ENCODE data around the gene ST3GAL4. TPM values are rescaled to one million over a fixed set of nuclear protein-coding genes. Genes with fewer than 3 reads are reported as not detected.
"Not testable (repeated sequence)": the region's sequence is repeated elsewhere in the genome, so short reads cannot be mapped to it uniquely, and the experiment has no call there.

Gene ST3GAL4
- total RNA-seq, 1 donor from 2014 or later = 15.6 TPM

DNA sequence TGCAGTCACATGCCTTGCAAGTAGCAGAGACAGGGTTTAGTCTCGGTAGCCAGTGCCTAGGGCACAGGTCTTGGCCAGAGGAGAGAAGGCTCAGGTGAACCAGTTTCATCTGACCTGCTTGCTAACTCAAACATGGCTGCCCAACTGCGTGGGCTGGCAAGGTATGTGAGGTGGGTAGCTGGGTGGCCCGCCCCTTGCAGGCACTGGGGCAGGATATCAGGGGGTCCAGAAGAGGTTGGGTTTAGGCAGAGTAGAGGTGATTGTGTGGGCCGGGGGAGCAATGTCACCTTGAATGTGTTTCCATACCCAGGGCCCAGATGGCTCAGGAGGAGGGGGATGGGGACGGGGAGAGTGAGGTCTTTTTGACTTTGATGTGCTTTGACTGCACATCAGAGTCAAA lies 37.7 kb downstream of the ST3GAL4 start:
- Mint-ChIP-seq H3K27me3 (ENCODE audit: low read depth) (no peaks in the 10 kb centered on the region), H3K4me1 (peaks cover 9% of the 10 kb centered on the region), H3K4me3 (no peak overlapping the region), H3K9me3 (no peaks in the 10 kb centered on the region), H3K36me3 (no peaks in the 10 kb centered on the region), H3K27ac (no peak overlapping the region)
- DNase-seq (ENCODE audit: low spot score in 2 of 2, unreplicated experiment in 2 of 2) = no peak
- TF ChIP-seq, protein P1, sequence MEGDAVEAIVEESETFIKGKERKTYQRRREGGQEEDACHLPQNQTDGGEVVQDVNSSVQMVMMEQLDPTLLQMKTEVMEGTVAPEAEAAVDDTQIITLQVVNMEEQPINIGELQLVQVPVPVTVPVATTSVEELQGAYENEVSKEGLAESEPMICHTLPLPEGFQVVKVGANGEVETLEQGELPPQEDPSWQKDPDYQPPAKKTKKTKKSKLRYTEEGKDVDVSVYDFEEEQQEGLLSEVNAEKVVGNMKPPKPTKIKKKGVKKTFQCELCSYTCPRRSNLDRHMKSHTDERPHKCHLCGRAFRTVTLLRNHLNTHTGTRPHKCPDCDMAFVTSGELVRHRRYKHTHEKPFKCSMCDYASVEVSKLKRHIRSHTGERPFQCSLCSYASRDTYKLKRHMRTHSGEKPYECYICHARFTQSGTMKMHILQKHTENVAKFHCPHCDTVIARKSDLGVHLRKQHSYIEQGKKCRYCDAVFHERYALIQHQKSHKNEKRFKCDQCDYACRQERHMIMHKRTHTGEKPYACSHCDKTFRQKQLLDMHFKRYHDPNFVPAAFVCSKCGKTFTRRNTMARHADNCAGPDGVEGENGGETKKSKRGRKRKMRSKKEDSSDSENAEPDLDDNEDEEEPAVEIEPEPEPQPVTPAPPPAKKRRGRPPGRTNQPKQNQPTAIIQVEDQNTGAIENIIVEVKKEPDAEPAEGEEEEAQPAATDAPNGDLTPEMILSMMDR (IDR thresholded peaks at IDR 0.05; ENCODE audit: unreplicated experiment) = no peak

DNA sequence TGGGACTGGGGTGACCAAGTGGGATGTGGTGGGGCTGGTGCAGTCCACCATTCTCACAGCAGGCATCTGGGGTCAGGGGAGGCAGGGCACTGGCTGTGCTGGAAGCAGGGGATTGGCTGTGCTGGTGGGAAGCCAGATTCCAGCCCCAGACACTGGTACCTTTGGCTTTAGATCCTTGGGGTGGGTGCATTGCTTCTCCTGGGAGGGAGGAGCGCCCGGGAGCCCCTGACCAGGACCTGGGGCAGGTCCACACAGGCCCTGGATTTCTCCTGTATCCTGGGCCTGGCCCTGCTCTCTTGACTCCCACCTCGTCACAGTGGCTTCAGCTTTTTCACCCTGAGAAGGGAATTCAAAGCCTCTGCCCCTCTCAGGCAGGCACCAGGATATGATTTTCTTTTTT lies 38.5 kb downstream of the ST3GAL4 start:
- H3K9me3 Mint-ChIP-seq = no peaks in the 10 kb centered on the region
- no peaks in the 10 kb centered on the region for H3K36me3 Mint-ChIP-seq
- H3K4me3 Mint-ChIP-seq = no peak overlapping the region
- H3K4me1 Mint-ChIP-seq = peaks cover 8% of the 10 kb centered on the region
- H3K27me3 Mint-ChIP-seq (ENCODE audit: low read depth) = no peaks in the 10 kb centered on the region
- DNase-seq (ENCODE audit: low spot score in 2 of 2, unreplicated experiment in 2 of 2) = no peak
- TF ChIP-seq, protein P1 (IDR thresholded peaks at IDR 0.05; ENCODE audit: unreplicated experiment) = no peak
- no peak overlapping the region for H3K27ac Mint-ChIP-seq

DNA sequence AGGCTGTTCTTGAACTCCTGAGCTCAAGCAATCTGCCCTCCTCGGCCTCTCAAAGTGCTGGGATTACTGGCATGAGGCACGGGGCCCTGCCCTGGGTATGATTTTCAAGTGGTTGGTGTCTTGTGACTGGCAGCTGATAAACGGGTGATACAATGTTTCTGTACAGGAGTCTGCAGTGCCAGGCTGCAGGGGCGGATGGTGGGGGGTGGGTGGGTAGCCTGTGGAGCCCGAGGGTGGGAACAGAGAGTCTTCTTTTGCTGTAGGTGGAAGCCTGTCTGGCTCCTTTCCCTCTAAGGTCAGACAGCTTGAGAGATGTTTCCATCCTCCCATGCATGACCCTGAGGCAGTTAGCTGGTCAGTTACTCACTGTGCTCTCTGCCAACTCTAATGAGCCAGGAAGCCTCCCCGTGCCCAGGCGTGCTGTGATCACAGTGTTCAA lies 39.2 kb downstream of the ST3GAL4 start:
- DNase-seq (ENCODE audit: low spot score in 2 of 2, unreplicated experiment in 2 of 2); H3K9me3 Mint-ChIP-seq; H3K4me3 Mint-ChIP-seq; H3K4me1 Mint-ChIP-seq; H3K27me3 Mint-ChIP-seq (ENCODE audit: low read depth); H3K27ac Mint-ChIP-seq; H3K36me3 Mint-ChIP-seq: not testable (repeated sequence)

DNA sequence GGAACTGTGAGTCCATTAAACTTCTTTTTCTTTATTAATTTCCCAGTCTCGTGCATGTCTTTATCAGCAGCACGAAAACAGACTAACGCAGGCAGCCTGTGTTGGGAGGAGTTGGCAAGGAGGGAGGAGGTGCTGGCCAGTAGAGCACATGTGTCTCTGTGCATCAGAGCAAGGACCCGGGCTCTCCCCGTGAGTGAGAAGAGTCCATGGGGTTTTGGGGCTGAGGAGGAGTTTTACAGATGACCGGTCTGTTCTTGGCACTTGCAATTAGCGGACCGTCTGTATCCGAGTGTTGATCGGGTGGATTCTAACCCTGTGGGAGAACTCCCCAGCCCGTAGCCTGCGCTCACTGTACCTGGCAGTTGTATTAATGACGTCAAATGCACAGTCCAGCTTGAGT lies 40.3 kb downstream of the ST3GAL4 start:
- not testable (repeated sequence) for H3K27me3 Mint-ChIP-seq (ENCODE audit: low read depth)

DNA sequence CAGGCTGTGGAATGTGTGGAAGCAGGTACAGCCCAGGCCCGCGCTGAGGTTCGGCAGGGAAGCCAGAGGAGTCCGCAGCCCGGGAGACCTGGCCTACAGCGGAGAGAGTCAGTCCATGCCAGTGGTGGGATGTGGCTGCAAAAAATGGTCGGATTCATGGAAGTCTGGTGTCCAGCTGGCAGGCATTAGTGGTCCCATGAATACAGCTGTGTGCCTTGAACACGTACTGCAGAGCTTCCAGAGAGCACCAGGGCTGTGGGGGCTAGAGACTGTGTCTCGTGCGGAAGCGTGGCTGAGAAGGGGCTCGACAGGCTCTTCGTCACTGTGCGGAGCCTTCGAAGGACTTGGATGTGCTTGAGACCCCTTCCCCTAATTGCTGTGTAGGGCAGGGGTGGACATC lies 40.8 kb downstream of the ST3GAL4 start:
- not testable (repeated sequence) for H3K4me3 Mint-ChIP-seq; H3K27me3 Mint-ChIP-seq (ENCODE audit: low read depth); H3K4me1 Mint-ChIP-seq; H3K9me3 Mint-ChIP-seq; DNase-seq (ENCODE audit: low spot score in 2 of 2, unreplicated experiment in 2 of 2); H3K36me3 Mint-ChIP-seq; H3K27ac Mint-ChIP-seq

More for the DNA sequence above, 40.3 kb downstream of the ST3GAL4 start:
- H3K27ac Mint-ChIP-seq; H3K36me3 Mint-ChIP-seq; DNase-seq (ENCODE audit: low spot score in 2 of 2, unreplicated experiment in 2 of 2); H3K4me3 Mint-ChIP-seq; H3K4me1 Mint-ChIP-seq; H3K9me3 Mint-ChIP-seq: not testable (repeated sequence)

DNA sequence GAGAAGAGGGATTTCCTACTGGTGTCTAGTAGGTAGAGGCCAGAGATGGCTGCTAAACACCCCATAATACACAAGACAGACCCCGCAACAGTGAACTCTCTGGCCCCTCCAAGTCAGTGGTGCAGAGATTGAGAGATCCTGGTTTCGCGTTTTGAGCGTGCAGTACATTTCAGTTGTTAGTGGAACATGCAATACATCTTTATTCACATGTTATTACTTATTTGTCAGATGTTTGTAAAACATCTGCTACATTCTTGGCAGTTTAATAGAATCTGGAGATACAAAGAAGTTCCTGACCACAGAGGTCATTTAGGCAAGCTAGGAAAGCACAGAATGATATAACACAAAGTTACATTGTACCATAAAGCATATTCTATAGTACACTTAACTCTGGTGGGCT lies 41.5 kb downstream of the ST3GAL4 start:
- Mint-ChIP-seq H3K36me3 (peaks cover 3% of the 10 kb centered on the region), H3K4me3 (no peak overlapping the region), H3K27ac (no peak overlapping the region), H3K9me3 (peaks cover 3% of the 10 kb centered on the region), H3K27me3 (ENCODE audit: low read depth) (no peaks in the 10 kb centered on the region), H3K4me1 (peaks cover 6% of the 10 kb centered on the region)
- TF ChIP-seq, protein P1 (IDR thresholded peaks at IDR 0.05; ENCODE audit: unreplicated experiment) = no peak
- DNase-seq (ENCODE audit: low spot score in 2 of 2, unreplicated experiment in 2 of 2) = no peak

DNA sequence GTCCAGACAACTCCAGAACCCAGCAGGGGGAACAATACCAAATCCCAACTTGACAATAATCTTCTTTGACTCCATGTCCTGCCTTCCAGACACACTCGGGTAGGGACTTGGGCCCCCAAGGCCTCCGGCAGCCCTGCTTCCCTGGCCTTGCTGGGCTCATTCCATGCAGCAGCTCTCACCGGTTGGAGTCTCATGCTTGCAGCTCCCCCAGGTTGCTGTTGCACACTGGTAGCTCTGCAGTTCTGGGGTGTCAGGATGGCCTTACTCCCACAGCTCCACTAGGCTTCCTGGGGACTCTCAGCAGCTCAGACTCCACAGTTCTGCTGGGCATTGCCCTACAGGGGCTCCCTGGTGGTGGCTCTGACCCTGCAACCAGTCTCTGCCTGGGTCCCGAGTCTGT lies 42.8 kb downstream of the ST3GAL4 start:
- Mint-ChIP-seq H3K27me3 (ENCODE audit: low read depth) (no peaks in the 10 kb centered on the region), H3K4me1 (peaks cover 6% of the 10 kb centered on the region), H3K27ac (no peak overlapping the region), H3K36me3 (peaks cover 3% of the 10 kb centered on the region), H3K9me3 (peaks cover 3% of the 10 kb centered on the region), H3K4me3 (no peak overlapping the region)
- no peak for DNase-seq (ENCODE audit: low spot score in 2 of 2, unreplicated experiment in 2 of 2)
- TF ChIP-seq, protein P1 (IDR thresholded peaks at IDR 0.05; ENCODE audit: unreplicated experiment) = no peak
